ENCODE data around the gene POTEJ.
"Not testable (repeated sequence)": the region's sequence is repeated elsewhere in the genome, so short reads cannot be mapped to it uniquely, and the experiment has no call there.

Gene POTEJ

DNA sequence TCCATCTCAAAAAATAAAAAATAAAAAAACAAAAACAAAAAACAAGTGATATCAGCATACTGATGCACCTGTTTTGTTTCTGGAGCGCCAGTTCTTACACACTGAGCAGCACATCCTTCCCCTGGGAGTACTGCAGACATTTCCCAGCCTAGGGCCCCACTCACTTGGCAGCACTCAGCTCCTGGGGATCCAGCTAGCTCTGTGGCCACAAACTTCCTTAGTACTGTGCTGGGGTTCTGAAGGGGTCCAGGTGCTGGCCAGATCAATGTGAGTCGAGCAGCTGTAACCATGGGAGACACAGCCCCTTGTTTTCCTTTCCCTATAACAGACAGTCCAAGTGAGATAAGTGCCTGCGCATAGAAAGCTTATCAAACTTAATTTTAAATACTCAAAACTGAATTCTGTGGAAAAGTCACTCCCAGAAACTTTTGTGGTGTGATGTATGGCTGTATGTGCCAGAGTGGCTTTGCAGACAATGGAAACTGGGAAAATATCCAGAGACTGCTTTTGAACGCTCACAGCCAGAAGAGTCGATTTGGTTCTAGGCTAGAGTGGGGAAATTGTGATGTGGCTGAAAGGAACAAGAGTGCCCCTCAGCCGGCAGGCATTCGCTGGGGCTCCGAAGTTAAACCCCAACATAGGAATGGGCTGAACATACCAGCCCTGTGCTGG lies 20.9 kb upstream of the POTEJ start:
- not testable (repeated sequence) for H3K27ac ChIP-seq (ENCODE audit: low read length); H3K27me3 ChIP-seq (ENCODE audit: low read depth, low read length); H3K4me1 ChIP-seq (ENCODE audit: control insufficient read depth in 1 of 2, insufficient read depth in 2 of 2, low read length in 2 of 2); H3K4me3 ChIP-seq (ENCODE audit: low read depth in 1 of 2, low read length in 2 of 2); H3K9me3 ChIP-seq (ENCODE audit: control insufficient read depth in 1 of 2, low read length in 2 of 2); H3K36me3 ChIP-seq (ENCODE audit: control insufficient read depth in 1 of 2, insufficient read depth in 2 of 2, low read length in 2 of 2)

DNA sequence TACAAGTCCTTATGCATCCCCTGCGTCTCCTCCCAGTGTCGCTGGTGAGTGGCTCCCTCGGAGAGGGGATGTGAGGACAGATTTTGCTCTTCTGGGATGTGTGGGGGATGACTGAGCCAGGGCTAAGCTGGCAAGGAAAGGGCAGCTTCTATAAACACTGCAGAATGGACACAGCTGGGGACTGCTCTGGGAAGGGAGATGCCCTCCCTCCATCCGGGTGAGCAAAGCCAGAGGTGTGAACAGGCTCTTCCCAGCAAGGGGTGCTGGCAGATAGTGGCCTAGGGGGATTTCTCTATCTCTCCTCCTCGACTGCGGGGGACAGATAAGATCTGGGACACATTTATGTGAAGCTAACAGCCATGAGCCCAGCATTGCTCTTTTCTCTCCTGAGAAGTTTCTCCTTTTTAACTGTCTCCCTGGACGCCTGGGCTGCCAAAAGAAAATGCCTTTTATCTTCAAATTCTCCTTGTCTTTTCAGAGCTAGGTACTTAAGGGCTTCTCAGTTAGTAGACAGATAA lies 20.3 kb upstream of the POTEJ start:
- H3K36me3 ChIP-seq (ENCODE audit: control insufficient read depth in 1 of 2, insufficient read depth in 2 of 2, low read length in 2 of 2); H3K27me3 ChIP-seq (ENCODE audit: low read depth, low read length); H3K4me3 ChIP-seq (ENCODE audit: low read depth in 1 of 2, low read length in 2 of 2): not testable (repeated sequence)

DNA sequence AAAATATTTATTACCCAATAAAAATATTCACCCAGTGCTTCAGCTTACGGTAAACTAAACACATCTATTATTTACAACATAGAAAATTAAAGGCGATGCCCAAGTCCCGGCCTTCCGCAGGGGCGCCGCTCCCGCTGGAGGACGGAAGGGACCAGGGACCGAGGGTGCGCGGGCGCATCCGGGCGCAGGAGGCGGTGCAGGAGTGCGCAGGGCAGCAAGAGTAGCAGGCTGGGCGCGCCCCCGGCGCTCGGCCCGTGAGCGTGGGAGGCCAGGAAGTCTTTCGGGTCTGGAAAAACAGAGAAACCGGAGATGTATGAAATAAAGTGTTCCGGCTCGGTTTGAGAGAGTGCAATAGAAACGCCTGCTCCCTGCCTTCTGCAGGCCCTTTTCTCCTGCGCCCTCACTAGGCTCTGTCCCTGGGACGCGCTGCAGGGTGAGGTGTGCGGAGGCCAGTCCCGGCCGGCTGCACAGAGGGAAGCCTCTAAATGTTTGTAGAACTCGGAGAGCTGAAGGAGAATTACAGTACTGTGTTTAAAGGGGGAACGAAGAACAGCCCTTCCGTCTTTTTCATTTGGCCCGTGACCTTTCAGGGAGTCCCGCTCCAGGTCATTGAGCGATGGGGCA lies 18.3 kb upstream of the POTEJ start:
- H3K9me3 ChIP-seq (ENCODE audit: control insufficient read depth in 1 of 2, low read length in 2 of 2); H3K27me3 ChIP-seq (ENCODE audit: low read depth, low read length); H3K27ac ChIP-seq (ENCODE audit: low read length): not testable (repeated sequence)

More for the DNA sequence above, 20.3 kb upstream of the POTEJ start:
- H3K27ac ChIP-seq (ENCODE audit: low read length); H3K9me3 ChIP-seq (ENCODE audit: control insufficient read depth in 1 of 2, low read length in 2 of 2); H3K4me1 ChIP-seq (ENCODE audit: control insufficient read depth in 1 of 2, insufficient read depth in 2 of 2, low read length in 2 of 2): not testable (repeated sequence)

DNA sequence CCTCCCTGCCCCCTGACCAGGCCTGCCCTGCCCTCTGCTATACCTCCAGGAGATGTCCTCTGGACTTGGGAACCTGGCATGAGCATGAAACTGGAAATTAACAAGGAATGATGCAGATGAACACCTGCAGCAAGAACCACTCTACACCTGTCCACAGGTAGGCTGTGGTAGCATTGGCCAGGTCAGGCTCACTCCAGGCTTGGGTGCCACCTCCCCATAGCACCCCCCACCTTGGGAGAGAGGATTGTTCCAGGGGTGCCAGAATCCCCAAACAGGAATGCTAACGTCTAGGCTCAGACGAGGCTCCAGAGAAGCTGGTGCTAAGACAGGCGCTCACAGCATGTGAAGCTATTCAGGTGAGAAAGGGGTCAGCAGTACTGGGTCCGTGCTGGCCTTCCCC lies 17.2 kb upstream of the POTEJ start:
- H3K4me1 ChIP-seq (ENCODE audit: control insufficient read depth in 1 of 2, insufficient read depth in 2 of 2, low read length in 2 of 2); H3K9me3 ChIP-seq (ENCODE audit: control insufficient read depth in 1 of 2, low read length in 2 of 2); H3K4me3 ChIP-seq (ENCODE audit: low read depth in 1 of 2, low read length in 2 of 2); H3K27ac ChIP-seq (ENCODE audit: low read length); H3K27me3 ChIP-seq (ENCODE audit: low read depth, low read length); H3K36me3 ChIP-seq (ENCODE audit: control insufficient read depth in 1 of 2, insufficient read depth in 2 of 2, low read length in 2 of 2): not testable (repeated sequence)

More for the DNA sequence above, 18.3 kb upstream of the POTEJ start:
- H3K4me3 ChIP-seq (ENCODE audit: low read depth in 1 of 2, low read length in 2 of 2); H3K4me1 ChIP-seq (ENCODE audit: control insufficient read depth in 1 of 2, insufficient read depth in 2 of 2, low read length in 2 of 2); H3K36me3 ChIP-seq (ENCODE audit: control insufficient read depth in 1 of 2, insufficient read depth in 2 of 2, low read length in 2 of 2): not testable (repeated sequence)

DNA sequence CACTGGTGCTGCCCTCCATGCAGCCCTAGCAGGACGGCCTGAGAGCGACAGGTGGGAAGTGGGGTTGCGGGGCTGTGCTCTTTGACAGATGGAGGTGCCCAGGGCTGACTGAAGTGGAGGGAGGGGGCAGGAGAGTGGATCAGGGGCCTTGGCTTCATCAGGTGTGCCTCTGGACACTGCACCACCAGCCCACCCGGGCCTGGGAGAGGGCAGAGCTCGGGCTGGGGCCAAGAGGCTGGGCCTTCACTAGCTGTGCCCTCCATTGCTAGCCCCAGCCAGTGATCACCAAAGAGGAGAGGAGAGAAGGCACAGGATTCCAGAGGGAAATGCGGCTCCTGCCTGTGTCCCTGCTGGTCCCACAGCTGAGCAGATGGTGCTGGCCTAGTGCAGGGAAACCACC lies 14.5 kb upstream of the POTEJ start:
- H3K4me3 ChIP-seq (ENCODE audit: low read depth in 1 of 2, low read length in 2 of 2); H3K36me3 ChIP-seq (ENCODE audit: control insufficient read depth in 1 of 2, insufficient read depth in 2 of 2, low read length in 2 of 2); H3K27me3 ChIP-seq (ENCODE audit: low read depth, low read length): not testable (repeated sequence)

DNA sequence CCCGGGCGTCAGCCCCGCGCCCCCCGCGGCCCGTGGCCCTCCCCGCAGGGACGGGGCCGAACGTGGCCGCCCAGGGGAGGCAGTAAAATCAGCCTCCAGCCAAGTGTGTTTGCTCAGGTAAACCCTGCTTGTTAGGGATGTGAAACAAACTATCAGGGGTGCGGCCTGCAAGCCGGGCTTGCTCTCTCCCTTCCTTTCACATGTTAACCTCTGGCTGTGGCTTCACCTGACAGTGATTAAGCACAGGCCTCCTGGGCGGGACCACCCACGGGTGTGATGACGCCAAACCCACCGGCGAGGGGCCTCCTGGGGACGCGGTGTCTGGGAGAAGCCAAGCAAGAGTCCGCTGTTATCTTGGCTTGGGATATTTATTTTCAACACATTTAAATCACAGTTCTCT lies 13.2 kb upstream of the POTEJ start:
- not testable (repeated sequence) for H3K4me1 ChIP-seq (ENCODE audit: control insufficient read depth in 1 of 2, insufficient read depth in 2 of 2, low read length in 2 of 2); H3K27me3 ChIP-seq (ENCODE audit: low read depth, low read length); H3K9me3 ChIP-seq (ENCODE audit: control insufficient read depth in 1 of 2, low read length in 2 of 2); H3K36me3 ChIP-seq (ENCODE audit: control insufficient read depth in 1 of 2, insufficient read depth in 2 of 2, low read length in 2 of 2); H3K4me3 ChIP-seq (ENCODE audit: low read depth in 1 of 2, low read length in 2 of 2); H3K27ac ChIP-seq (ENCODE audit: low read length)

More for the DNA sequence above, 14.5 kb upstream of the POTEJ start:
- H3K4me1 ChIP-seq (ENCODE audit: control insufficient read depth in 1 of 2, insufficient read depth in 2 of 2, low read length in 2 of 2); H3K27ac ChIP-seq (ENCODE audit: low read length); H3K9me3 ChIP-seq (ENCODE audit: control insufficient read depth in 1 of 2, low read length in 2 of 2): not testable (repeated sequence)

DNA sequence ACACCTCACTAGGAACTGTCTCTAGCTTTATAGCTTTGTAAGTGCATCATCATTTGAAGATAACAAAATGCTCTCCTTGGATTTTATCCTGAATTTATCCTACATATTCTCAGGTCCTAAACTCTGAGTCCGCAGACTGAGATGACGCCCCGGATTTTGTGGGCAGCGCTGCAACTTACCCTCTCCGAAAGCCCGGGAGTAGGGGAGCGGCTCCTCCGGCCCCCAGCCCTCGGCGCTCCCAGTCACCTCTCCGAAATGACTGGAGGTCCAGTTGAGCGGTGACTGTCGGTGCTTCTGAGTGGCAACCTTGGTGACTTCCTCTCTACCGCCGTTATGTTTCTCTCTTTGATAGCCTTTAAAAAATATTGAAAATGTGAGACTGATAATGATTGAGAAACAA lies 12.8 kb upstream of the POTEJ start:
- not testable (repeated sequence) for H3K27ac ChIP-seq (ENCODE audit: low read length); H3K4me1 ChIP-seq (ENCODE audit: control insufficient read depth in 1 of 2, insufficient read depth in 2 of 2, low read length in 2 of 2); H3K4me3 ChIP-seq (ENCODE audit: low read depth in 1 of 2, low read length in 2 of 2); H3K36me3 ChIP-seq (ENCODE audit: control insufficient read depth in 1 of 2, insufficient read depth in 2 of 2, low read length in 2 of 2); H3K27me3 ChIP-seq (ENCODE audit: low read depth, low read length); H3K9me3 ChIP-seq (ENCODE audit: control insufficient read depth in 1 of 2, low read length in 2 of 2)

DNA sequence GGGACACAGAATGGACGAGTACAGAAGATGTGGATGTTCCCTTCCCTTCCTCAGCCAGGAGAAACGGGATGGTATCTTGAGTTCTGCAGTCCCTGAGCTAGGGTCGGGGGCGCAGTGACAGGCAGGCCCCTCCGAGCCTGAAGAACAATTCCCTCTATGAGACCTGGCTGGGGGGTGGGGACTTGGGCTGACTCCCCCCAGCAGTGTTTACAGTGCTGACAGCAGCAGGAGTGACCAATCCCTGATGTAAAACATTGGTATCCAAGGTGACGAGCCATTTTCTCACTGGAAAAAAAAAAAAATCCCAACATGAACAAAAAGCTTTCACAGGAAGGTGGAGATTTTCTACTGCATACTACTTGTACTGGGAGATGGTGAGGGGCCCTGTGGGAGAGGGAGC lies 11.8 kb upstream of the POTEJ start, which contains the start of gene CFC1:
Gene CFC1 (minus strand): TSS at position 183 of the 400 bp plus-strand sequence. CDS start 288 bp downstream, outside the sequence.
- not testable (repeated sequence) for H3K4me3 ChIP-seq (ENCODE audit: low read depth in 1 of 2, low read length in 2 of 2); H3K27ac ChIP-seq (ENCODE audit: low read length)

DNA sequence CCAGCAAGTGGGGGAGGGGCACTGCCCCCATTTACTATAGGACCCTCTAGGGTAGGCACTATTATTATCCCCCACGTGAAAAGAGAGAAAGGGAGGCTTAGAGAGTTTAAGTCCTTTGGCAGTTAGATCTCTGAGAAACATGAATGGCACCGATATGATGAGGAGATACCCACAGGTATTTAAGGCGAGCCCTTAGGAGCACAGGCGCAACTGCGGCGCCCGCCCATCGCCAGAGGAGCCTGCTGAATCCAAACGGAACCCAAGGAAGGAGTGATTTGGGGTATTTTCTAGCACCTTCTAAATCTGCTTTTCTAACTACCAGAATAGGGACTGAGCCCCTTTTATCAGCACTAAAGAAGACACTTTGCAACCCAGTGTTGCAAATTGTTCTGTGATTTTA lies 11.3 kb upstream of the POTEJ start:
- H3K36me3 ChIP-seq (ENCODE audit: control insufficient read depth in 1 of 2, insufficient read depth in 2 of 2, low read length in 2 of 2); H3K9me3 ChIP-seq (ENCODE audit: control insufficient read depth in 1 of 2, low read length in 2 of 2); H3K27ac ChIP-seq (ENCODE audit: low read length); H3K4me1 ChIP-seq (ENCODE audit: control insufficient read depth in 1 of 2, insufficient read depth in 2 of 2, low read length in 2 of 2); H3K27me3 ChIP-seq (ENCODE audit: low read depth, low read length); H3K4me3 ChIP-seq (ENCODE audit: low read depth in 1 of 2, low read length in 2 of 2): not testable (repeated sequence)

More for the DNA sequence above, 11.8 kb upstream of the POTEJ start, which contains the start of gene CFC1:
- not testable (repeated sequence) for H3K27me3 ChIP-seq (ENCODE audit: low read depth, low read length); H3K36me3 ChIP-seq (ENCODE audit: control insufficient read depth in 1 of 2, insufficient read depth in 2 of 2, low read length in 2 of 2); H3K9me3 ChIP-seq (ENCODE audit: control insufficient read depth in 1 of 2, low read length in 2 of 2); H3K4me1 ChIP-seq (ENCODE audit: control insufficient read depth in 1 of 2, insufficient read depth in 2 of 2, low read length in 2 of 2)

DNA sequence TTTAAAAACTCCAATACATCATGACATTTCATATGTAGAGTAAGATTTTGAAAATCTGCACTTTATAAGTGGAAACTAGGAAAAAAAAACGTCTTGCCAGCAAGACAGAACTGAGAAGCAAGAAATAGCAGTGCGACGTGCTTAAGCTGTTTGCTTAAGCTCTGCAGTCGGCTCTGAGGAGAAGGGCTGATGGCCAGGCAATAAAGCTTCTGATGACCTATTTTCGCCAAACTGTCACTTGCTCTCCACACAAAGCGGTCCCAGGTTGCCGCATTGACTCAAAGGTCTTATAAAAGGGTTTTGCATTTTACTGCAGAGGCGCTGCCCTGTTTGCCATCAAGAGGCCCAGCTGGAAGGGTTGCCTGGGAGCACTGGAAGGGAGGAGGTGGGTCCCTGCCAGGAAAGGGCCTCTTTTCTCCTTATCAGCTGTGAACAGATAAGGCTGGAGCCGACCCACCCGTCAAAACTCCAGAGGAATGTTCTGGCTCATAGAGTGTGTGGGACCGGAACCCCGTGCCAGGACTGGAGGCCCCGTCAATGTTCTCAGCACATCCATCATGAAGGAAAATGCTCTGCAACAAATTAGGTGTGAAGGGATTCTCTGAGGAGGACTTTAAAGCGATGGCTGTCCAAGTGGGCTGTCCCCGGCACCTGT lies 9.5 kb upstream of the POTEJ start:
- not testable (repeated sequence) for H3K4me3 ChIP-seq (ENCODE audit: low read depth in 1 of 2, low read length in 2 of 2); H3K27me3 ChIP-seq (ENCODE audit: low read depth, low read length); H3K36me3 ChIP-seq (ENCODE audit: control insufficient read depth in 1 of 2, insufficient read depth in 2 of 2, low read length in 2 of 2); H3K9me3 ChIP-seq (ENCODE audit: control insufficient read depth in 1 of 2, low read length in 2 of 2); H3K27ac ChIP-seq (ENCODE audit: low read length); H3K4me1 ChIP-seq (ENCODE audit: control insufficient read depth in 1 of 2, insufficient read depth in 2 of 2, low read length in 2 of 2)

DNA sequence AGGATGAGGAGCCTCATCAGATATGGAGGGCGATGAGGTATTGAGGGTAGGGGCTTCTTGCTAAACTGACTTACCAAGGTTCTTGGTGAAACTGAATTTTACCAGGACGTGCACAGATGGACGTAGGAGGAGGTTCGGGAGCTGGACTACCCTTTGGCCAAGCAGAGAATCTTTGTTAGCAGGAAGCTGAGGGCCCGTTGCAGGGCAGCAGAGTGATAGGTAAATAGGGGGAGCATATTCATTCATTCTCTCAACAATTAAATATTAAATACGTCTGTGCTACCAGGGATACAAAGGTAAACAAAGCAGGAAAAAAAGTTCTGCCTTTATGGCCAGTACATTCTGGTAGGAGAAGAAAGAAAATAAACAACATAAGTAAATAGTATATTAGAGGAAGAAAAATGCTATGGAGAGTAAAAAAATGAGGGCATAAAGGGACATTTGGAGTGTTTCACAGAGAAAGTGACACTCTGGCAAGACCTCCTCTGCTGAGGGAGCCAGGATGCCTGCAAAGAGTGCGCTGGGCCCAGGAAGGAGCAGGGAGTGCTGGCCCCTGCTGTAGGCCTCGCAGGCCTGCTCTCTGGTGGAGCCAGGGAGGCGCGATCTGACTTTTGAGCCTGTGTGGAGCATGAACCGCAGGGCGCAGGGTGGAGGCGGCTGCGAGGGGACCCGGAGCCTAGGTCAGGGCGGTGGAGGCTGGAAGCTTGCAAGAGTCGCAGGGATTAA lies 2.8 kb upstream of the POTEJ start:
- not testable (repeated sequence) for H3K4me1 ChIP-seq (ENCODE audit: control insufficient read depth in 1 of 2, insufficient read depth in 2 of 2, low read length in 2 of 2); H3K36me3 ChIP-seq (ENCODE audit: control insufficient read depth in 1 of 2, insufficient read depth in 2 of 2, low read length in 2 of 2); H3K4me3 ChIP-seq (ENCODE audit: low read depth in 1 of 2, low read length in 2 of 2); H3K27ac ChIP-seq (ENCODE audit: low read length); H3K9me3 ChIP-seq (ENCODE audit: control insufficient read depth in 1 of 2, low read length in 2 of 2); H3K27me3 ChIP-seq (ENCODE audit: low read depth, low read length)
